Measurements from ENCODE around the gene MECR. TPM values are rescaled to one million over a fixed set of nuclear protein-coding genes. Genes with fewer than 3 reads are reported as not detected.

Gene MECR, protein sequence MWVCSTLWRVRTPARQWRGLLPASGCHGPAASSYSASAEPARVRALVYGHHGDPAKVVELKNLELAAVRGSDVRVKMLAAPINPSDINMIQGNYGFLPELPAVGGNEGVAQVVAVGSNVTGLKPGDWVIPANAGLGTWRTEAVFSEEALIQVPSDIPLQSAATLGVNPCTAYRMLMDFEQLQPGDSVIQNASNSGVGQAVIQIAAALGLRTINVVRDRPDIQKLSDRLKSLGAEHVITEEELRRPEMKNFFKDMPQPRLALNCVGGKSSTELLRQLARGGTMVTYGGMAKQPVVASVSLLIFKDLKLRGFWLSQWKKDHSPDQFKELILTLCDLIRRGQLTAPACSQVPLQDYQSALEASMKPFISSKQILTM
- total RNA-seq, result 27.2 TPM

GRCh38 chr1:29230553-29231378 lies at the start of gene MECR:
Gene MECR, minus strand, starts transcription at chr1:29230934. Its CDS starts 28 bp downstream, at chr1:29230906.

DNA sequence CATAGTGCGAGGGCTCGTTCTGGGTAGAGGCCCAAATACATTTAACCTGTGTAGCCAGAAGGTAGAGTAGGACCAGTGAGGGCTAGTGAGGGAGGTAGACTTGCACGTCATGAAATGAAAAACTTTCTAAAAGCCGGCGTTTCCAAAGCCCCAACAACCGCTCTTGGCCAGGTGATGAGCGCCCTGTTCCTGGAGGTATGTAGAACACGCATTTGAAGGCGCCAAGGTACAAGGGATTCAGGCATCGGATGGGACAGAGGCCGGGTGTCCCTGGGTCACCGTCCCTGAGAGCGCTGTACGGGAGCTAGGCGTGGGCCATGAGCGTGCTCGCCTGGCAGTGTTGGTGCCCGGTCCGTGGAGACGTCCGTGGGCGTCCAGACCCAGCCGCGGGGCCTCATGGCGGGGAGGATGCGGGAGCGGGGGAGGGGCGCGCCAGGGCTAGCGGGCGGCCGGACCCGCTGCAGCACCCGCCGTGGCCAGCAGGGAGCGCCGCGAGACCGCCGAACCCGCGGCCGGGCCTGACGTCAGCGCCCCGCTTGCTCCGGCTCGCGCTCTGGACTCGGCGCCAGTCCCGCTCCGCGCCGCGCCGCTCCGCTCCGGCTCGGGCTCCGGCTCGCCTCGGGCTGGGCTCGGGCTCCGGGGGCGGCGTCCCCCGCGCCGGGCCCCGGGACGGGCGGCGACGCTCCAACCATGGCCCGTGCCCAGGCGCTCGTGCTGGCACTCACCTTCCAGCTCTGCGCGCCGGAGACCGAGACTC lies 5.4 kb upstream of the MECR start, which contains the start of gene PTPRU:
Gene PTPRU, plus strand, starts transcription at position 568 of the 757 bp plus-strand sequence. Its CDS starts 123 bp downstream, at position 691.

DNA sequence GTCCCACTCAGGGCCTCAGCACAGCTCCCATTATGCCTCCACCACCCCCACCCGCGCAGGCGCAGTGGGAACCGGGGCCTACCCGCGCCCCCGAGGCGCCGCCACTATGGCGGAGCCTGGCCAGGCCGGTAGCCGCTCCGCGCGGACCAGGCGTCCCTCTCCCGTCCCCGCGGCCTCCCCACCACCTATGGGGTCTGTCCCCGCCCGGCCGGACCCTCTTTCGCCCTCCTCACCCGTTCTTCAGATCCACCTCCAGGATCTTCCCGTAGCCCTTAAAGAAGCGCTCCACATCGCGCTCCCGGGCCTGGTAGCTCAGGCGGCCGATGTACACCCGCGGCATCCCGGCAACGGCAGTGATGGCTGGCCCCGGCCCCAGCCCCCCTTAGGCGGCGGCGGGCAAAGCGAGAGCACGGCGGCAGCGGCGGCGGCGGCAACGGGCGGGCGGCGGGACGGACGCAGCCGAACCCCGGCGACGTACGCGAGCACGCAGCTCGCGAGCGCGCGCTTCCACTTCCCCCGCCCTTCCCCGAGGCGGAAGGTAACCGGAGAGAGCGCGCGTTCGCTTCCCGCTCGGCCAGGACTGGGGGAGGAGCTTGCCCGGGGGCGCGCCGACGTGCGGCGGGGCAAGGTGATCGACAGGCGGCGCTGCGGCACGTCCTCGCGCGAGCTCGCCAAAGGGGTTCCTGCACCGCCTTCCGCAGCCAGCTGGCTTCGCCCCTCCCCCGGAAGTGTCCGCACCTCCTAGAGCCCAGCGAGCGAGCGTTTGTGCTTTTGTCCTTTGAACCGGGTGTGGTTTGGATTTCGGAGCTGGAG lies 49.1 kb downstream of the MECR start, which contains the start of gene SRSF4:
Gene SRSF4, minus strand, starts transcription at position 488 of the 813 bp plus-strand sequence. Its CDS starts 148 bp downstream, at position 340.

Small RNA genes within 50 kb of the gene (small RNA-seq; reads per million reads assigned to genes)
- not detected for gene RF02271 (ENCODE audit: low replicate concordance)

Other genes starting within 250 kb of the MECR start
- gene TMEM200B, start 107.0 kb downstream of the MECR start, total RNA-seq, result 0.63 TPM
- gene SRSF4, start 49.0 kb downstream of the MECR start, total RNA-seq, result 51.0 TPM
- 39.4 TPM for gene PTPRU, start 5.6 kb upstream of the MECR start, total RNA-seq

Data from parietal lobe (tissue), 2 donors.